Neural cell (in vitro differentiated cells): ENCODE data around the gene AFAP1L1.

Experiments used
- EZH2 ChIP-seq: fragments of 200-600, 300-800 bp; shearing (Covaris generic), sonication (generic); IDR thresholded peaks from 2 replicates; pipeline ENCODE4 v1.6.1; 2014; ENCODE audit warnings: antibody characterized with exemption, low read length, borderline replicate concordance, mild to moderate bottlenecking; ENCODE audit not compliant: insufficient read depth, poor library complexity, severe bottlenecking
- POLR2AphosphoS5 ChIP-seq: IDR thresholded peaks from 2 replicates; pipeline ENCODE4 v1.6.1; 2012
- RAD21 ChIP-seq: fragments of 450-650 bp; conservative IDR thresholded peaks from 2 replicates; pipeline ENCODE4 v1.6.1; 2014; ENCODE audit warnings: antibody characterized with exemption, mild to moderate bottlenecking, moderate library complexity
- TAF1 ChIP-seq: IDR thresholded peaks from 2 replicates; pipeline ENCODE4 v1.6.1; 2012; ENCODE audit warnings: low read depth
- TF ChIP-seq, protein P1 (sequence below): fragments of 450-650 bp; IDR thresholded peaks from 2 replicates; pipeline ENCODE4 v1.5.1; 2014; ENCODE audit warnings: antibody characterized with exemption, mild to moderate bottlenecking, moderate library complexity; ENCODE audit not compliant: poor library complexity, severe bottlenecking
- TF ChIP-seq, protein P2 (sequence below): IDR thresholded peaks from 2 replicates; pipeline ENCODE4 v1.6.1; 2012; ENCODE audit warnings: borderline replicate concordance

DNA sequence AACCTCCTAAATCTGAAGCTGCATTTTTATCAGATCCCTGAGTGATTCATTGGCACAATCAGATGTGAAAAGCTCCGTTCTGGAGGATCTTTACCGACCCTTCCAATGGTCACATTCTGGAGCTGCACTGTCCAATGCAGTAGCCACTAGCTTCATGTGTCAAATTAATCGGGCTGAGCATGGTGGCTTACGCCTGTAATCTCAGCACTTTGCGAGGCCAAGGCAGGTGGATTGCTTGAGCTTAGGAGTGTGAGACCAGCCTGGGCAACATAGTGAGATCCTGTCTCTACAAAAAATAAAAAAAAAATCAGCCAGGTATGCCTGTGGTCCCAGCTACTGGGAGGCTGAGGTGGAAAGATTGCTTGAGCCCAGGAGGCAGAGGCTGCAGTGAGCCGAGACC, 103.8 kb downstream of the AFAP1L1 start:
- TF ChIP-seq, protein P1, sequence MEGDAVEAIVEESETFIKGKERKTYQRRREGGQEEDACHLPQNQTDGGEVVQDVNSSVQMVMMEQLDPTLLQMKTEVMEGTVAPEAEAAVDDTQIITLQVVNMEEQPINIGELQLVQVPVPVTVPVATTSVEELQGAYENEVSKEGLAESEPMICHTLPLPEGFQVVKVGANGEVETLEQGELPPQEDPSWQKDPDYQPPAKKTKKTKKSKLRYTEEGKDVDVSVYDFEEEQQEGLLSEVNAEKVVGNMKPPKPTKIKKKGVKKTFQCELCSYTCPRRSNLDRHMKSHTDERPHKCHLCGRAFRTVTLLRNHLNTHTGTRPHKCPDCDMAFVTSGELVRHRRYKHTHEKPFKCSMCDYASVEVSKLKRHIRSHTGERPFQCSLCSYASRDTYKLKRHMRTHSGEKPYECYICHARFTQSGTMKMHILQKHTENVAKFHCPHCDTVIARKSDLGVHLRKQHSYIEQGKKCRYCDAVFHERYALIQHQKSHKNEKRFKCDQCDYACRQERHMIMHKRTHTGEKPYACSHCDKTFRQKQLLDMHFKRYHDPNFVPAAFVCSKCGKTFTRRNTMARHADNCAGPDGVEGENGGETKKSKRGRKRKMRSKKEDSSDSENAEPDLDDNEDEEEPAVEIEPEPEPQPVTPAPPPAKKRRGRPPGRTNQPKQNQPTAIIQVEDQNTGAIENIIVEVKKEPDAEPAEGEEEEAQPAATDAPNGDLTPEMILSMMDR: no peak
- no peak for TF ChIP-seq EZH2
- TF ChIP-seq, protein P2, sequence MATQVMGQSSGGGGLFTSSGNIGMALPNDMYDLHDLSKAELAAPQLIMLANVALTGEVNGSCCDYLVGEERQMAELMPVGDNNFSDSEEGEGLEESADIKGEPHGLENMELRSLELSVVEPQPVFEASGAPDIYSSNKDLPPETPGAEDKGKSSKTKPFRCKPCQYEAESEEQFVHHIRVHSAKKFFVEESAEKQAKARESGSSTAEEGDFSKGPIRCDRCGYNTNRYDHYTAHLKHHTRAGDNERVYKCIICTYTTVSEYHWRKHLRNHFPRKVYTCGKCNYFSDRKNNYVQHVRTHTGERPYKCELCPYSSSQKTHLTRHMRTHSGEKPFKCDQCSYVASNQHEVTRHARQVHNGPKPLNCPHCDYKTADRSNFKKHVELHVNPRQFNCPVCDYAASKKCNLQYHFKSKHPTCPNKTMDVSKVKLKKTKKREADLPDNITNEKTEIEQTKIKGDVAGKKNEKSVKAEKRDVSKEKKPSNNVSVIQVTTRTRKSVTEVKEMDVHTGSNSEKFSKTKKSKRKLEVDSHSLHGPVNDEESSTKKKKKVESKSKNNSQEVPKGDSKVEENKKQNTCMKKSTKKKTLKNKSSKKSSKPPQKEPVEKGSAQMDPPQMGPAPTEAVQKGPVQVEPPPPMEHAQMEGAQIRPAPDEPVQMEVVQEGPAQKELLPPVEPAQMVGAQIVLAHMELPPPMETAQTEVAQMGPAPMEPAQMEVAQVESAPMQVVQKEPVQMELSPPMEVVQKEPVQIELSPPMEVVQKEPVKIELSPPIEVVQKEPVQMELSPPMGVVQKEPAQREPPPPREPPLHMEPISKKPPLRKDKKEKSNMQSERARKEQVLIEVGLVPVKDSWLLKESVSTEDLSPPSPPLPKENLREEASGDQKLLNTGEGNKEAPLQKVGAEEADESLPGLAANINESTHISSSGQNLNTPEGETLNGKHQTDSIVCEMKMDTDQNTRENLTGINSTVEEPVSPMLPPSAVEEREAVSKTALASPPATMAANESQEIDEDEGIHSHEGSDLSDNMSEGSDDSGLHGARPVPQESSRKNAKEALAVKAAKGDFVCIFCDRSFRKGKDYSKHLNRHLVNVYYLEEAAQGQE: no peak
- no peak for TF ChIP-seq TAF1
- TF ChIP-seq POLR2AphosphoS5: no peak
- no peak for TF ChIP-seq RAD21
